NOMO-1 (cell line): ENCODE measurements around the gene ACACA.

ENCODE experiments used
- DNase-seq, 2 experiments: peaks; one replicate each; lab custom pipeline; 2025; ENCODE audit not compliant: unreplicated experiment in 2 of 2; lab: John Stamatoyannopoulos, UW

The ACACA gene

DNA sequence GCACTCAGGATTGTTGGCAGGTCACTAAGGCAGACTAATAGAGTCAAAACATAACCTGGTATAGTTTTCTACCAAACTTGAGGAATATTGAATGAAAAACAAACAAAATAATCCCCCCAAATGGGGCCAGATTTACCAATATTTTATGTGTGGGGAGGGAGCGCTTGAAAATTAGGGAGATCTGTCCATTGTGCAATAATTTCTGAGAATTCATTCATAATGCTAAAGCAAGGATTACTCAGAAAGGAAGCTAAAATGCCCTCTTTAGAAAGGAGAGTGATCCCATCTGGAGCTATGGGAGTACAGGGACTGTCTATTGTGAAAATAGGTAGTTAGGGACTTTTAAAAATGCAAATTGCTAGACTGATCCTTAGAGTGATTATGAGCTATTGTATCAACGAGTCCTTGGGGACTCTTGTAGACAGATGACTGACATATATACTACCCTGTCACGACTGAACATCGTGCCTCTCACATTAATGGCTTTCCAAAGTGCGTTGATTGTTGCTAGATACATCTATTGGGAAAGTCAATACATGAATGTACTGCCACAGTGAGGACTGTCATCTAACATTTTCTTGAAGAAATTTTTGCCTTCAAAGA, 264.2 kb downstream of the ACACA start:
- DNase-seq, result no peak

GRCh38 chr17:37138571-37139120, 268.0 kb downstream of the ACACA start:
- DNase-seq, result no peak

GRCh38 chr17:37137906-37138514, 268.6 kb downstream of the ACACA start:
- DNase-seq, result no peak

- no peak for DNase-seq
Observed at GRCh38 chr17:37137070-37137610, 269.5 kb downstream of the ACACA start.

GRCh38 chr17:37135576-37135975, 271.1 kb downstream of the ACACA start:
- DNase-seq, result no peak

DNA sequence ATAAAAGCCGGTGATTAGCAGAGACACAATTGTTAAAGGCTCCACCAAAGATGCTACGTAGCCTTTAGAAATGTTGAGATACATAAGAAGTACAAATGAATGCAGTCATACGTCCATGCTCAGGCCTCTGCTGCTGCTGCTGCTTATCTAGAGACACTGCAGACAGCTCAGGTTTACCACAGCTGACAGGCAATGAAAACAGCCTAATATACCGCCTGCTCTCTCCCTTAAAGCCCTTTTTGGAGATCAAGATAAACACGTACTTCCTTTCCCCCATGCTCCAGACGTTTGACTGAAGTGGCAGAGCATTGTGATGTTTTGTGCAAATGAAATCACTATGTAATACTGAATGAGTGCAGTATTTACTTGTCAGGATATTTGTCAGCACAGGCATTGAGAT, 272.6 kb downstream of the ACACA start:
- DNase-seq, result no peak

DNA sequence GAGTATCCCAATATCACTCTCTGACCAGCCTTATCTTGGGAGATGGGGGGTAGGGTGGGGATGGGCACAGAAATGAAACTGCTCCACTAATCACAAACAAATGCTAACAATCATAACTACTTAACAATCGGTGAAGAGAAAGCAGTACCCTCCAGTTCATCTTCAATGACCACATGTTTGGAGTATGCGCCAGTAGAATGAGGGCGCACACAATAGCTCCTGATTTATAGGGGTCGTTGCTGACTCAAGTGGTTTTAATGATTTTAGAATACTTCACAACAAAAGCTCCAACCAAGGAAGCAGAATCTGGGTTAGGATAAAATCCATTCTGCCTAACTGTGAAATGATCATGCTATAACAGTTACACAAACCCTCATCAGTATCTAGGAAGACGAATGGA, 273.5 kb downstream of the ACACA start:
- no peak for DNase-seq

DNA sequence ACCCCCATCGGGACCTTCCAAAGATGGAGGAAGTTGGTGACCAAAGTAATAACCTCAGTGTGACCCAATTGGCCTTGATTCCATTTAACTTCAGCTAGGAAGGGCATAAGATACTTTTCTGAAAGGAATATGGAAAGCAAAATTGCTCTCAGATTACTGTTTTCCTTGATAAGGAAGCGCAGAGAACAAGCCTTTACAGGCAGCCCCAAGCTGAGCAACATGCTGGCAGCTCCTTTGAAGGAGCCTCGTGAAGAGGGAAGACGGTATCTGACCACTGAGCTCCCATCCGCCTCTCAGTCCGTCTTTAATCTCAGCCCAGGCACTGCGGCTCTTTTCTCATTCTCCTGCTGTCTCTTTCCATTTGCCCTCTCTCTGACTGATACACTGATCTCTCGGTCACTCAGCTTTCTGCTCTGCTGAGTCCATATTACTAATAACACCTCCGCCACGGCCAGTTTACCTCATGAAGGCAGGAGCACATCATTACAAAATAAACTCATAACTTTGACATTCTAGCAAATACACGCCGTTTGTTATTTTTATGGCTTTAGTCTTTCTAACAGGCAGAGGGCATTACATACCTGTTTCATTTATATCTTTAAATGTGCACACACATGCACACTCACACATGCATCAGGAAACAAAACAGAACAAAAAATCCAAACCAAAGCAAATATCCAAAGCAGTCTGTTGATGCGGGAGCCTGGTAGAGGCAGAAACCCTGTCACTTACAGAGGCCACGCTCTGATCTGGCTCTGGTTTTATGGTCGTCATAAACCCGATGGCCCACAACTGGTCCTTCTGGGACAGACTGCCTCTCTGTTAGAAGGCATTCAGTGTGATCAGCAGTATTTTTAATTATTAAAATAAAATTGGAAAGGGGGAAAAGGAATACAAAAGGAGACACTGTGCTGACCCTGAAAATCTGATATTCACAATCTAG, 274.7 kb downstream of the ACACA start:
- no peak for DNase-seq

DNA sequence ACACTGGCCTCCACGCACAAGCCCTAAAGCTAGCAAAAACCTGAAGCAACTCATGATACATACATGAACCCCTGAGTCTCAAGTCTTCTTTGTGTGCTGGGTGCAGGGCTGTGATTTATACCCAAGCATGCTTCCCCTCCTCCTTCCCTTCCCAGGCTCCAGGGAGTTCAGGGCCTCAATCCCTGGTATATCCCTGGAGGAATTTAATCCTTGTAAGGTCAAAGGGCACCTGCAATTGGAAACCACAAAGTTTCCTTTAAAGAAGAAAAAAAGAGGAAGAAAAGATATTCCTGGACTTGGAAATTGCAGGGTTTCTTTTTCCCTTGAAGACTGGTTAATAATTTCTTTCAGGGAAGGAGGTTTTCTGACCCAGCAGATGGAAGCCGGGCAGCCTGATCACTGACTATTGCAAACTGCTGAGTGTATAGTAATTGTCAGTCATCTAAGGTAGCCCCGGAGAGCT, 275.6 kb downstream of the ACACA start:
- no peak for DNase-seq

- DNase-seq, result no peak
Observed at GRCh38 chr17:37124821-37125173, 281.8 kb downstream of the ACACA start.

GRCh38 chr17:37123941-37124820, 282.5 kb downstream of the ACACA start:
- peak; percentile 46 to 89 for DNase-seq

GRCh38 chr17:37123386-37123785, 283.2 kb downstream of the ACACA start:
- no peak for DNase-seq

GRCh38 chr17:37121616-37122015, 285.0 kb downstream of the ACACA start:
- DNase-seq, result no peak

- no peak for DNase-seq
Observed at GRCh38 chr17:37118366-37119137, 288.1 kb downstream of the ACACA start.

DNA sequence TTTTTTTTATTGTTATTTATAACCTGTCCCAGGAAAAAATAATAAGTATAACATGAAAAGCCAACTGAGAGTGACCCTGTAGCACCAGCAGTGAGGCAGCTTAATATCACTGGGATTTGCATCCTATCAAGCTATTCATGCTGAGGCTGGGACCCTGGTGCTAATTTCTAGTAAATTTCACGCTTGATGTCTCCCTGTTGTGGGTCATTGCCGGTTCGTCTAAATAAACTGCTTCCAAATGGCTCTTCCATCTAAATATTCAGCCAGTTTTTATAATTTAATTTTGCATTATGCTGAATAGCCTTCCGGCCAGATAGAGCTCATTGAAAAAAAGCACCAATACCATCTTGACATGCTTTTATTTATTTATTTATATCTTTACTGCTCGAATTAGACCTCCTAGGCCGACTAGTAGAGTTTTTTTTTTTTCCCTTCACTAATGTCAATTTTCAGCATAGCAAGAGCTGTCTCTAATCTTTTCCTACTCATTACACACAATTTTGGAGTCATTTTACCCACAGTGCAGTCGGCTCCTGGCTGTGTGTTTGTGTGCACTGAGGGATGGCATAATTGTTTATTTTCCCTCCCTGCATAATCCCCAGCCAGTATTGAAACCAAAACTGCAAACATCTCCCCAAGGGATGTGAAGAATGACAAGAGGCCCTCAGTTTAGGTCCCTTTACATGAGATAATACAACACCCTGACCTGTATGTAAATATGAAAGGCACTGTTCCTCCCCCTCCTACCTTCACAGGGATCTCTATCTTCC, 289.1 kb downstream of the ACACA start:
- no peak for DNase-seq

GRCh38 chr17:37116671-37117185, 289.9 kb downstream of the ACACA start:
- DNase-seq, result no peak

- DNase-seq, result no peak
Observed at GRCh38 chr17:37111329-37111728, 295.3 kb downstream of the ACACA start.

DNA sequence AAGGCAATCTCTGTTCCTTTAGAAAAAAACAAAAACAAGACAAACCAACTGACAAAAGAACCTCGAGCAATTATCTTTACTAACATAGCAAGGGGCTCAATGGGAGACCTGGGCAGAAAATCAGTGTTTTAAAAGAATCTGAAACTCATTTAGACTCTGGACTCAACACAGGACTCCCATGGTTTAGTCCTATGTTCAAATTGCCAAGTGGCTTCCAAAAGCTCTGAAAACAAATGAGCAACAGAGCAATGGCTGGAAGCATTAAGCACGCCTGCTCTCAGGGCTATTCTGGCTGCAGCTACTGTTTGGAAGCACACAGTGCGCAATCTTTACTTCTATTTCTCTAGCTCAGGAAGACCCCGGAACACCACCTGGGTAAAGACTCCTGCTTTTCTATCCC, 295.9 kb downstream of the ACACA start:
- DNase-seq, result no peak
